ELR (cell line): ENCODE results near the gene VSIG2.

ENCODE experiments used
- DNase-seq: peaks from one replicate; pipeline ENCODE4 v3.0.0-alpha.2; 2015; ENCODE audit warnings: low read depth

Gene VSIG2

DNA sequence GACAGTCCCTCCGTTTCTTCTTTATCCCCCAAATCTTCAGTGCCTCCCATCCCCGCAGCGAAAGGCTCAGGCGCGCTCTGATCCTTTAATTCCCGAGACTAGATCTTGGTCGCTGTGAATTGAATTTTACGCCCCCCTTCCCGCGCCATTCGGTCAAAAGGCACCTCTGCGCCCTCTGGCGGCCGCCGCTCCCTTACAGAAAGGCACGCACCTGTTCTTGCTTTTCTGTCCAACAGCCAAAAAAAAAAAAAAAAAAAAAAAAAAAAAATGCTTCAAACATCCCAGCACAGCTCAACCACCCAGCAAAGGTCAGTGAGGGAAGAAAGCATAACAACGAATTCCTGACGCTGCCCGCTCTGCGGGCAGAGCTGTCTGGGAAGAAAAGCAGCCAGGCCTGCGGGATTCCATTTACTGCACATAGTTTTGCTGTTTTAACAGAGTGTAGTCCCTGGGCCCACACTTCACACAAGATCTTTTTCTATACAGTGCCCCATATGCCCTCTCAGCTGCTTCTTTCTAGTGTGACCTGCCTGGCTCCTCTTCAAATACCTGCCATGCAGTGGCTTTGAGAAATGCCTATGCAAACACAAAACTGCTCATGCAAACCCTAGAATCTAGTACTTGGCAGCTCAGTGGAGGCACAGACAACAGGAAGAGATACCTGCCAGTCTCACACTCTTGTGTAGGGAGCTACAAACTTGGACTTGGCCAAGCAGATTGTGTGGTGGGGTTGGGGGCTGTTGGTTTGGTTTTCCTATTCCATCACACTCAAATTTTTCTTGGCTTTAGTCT is 11.3 kb upstream of the VSIG2 start:
- DNase-seq: peak; percentile 70

DNA sequence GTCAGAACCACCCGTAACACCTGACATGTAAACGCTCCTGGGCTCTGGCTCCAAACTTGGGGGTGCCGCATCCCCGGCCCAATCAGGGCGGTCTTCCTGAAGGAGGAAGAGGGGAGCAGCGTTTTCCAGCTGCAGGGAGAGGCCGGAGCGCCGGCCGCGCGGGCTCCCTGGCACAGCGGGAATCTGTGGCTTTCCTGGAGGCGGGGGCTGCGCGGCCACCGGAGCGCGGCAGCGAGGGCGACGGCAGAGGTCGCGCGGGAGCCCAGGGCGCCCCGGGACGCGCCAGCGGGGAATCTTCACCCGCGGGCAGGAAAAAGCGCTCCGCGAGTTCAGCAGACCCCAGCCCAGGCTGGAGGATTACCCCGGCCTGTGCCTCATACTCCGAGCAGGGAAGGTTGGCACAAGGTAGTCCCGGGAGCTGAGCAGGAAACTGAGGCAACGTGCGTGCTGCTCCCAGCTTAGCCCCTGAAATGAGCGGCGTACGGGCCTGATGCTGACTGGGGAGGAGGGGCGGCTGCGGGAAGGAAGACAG is 10.6 kb upstream of the VSIG2 start:
- DNase-seq: no peak

DNA sequence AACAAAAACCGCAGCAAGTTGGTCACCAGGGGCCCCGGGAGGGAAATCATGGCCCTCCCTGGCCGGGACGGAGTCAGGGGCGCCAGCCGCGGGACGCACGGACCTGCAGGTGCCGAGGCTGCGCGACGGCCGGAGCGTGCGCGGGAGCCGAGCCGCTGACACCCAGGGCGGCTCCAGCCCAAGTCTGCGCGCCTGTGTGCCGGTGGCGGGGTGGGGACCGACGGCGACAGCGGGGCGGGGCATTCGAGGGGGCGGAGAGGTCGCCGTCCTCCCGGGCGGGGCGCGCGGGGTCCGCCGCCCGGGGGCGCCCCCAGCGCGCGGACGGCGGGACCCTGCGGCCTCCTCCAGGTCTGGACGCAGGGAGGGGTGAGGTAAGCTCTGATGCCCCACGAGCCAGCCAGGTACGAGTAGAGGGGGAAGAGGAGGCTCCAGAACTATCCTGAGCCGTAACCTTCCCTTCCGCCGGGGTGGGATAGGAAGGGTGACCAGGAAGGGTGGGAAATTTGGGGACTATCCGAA is 10.1 kb upstream of the VSIG2 start, which contains the start of gene ESAM:
Gene ESAM, minus strand, starts transcription at position 186 of the 519 bp plus-strand sequence. Its CDS starts 136 bp downstream, at position 50.
- DNase-seq: no peak

DNA sequence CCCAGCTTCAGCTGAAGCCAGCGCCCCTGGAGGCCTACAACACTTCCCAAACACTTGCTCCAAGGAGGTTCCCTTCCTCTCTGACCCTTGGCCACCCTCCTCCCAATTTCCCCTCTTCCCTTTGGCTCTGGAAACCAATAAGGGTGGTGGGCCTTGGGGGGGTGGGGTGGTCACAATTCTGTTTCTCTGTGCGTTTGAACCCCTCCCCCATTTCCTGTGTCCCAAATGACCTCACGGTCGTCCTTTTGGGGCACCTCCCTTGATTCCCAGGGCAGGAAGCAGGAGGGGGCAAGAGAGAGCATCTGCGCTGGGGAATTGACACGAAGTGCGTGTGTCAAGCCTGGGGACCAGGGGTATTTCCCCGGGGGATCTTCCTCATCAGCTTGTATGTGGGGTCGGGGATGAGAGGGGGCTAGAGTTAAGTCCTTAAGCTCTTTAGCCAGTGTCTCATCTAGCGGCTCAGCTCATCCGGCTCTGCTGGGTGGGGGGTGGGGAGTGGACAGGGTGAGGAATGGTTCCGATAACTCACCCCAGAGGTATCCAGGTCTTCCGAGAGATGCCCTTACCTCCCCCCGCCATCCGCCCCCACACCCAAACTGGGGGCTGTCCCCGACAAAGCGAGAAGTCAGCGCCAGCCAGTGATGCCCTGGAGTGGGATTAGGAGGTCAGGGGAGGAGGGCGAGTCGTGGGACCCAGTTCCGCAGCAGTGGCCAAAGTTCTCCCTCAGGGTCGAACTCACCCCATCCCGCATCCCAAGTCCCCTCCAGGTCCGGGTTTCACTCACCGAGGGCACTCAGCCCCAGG is 9.4 kb upstream of the VSIG2 start:
- DNase-seq: no peak

DNA sequence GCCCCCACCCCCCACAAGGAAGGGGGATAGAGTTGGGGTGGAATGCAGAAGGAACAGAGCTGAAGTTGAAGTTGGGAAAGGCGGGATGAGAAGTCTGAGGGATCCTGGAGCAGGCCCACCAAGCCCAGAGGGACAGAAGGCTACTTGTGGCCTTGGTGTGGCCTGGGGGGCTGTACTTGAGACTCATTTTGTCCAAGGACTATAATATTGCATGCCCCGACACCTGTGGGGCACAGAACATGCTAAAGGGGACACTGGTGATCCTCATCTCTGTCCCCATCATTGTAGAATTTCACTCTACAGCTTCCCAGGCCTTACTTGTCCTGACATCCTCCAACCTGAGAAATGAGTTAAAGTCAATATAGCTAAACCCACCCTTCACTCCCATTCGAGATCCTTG is 8.8 kb upstream of the VSIG2 start:
- no peak for DNase-seq

DNA sequence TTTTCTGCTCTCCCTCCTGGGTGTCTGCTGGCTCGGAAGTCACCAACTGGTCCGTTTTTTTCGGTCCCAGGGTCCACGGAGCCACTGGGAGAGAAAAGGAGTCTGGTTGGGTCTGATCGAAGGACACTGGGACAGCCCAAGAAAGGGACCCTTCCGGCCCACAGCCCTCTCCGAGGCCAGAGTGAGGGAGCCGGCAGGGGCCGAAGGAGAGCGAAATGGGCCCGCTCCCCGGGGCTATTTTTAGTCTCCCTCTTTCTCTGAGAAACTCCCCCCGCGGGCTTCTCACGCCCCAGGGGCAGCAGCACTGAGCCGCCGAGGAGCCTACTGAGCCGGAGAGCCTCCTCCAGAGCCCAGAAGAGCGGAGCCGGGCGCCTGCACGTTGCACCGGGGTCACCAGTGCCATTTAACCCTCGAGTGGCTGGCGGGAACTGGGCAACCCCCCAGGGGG is 8.2 kb upstream of the VSIG2 start:
- DNase-seq: no peak

DNA sequence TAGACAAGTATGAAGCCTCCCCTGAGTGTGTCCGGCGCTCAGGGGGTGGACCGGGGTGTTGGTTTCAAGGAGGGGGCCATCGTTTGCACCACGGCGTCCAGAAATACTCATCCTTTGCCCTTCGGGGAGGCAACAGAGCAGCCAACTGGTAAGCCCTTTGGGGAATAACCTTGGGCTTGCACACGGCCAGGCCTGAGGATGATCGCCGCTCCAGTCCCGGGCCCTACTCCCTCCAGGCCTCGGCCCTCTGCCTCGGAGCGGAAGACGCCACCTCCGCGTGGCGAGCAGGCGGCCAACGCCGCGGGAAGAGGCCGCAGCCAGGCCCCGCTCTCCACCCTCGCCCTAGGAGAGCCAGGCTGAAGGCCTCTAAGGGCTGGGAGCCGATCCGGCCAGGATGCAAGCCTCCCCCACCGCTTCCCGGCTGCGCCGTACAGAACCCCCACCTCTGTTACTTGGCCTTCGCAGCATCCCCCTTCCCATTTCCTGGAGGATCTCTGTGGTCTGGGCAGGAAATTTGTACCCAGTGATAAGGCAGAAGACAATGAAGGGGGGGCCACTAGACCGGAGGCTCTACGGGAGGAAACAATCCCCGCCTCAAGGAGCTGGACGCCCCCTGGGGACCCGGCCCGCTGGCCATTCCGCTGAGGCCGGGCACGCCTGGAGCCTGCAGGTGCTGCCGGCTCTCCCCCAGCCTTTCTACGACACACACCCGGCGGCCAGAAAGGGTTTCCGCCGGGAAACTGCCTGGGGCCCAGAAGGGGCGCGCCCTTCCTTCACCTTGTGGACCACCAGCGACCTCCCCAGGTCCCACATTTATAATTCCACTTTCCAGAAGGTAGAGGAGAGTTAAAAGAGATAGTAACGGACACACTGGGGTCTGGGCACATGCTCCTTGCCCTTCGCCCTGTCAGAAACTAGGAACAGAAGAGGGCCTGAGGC is 7.5 kb upstream of the VSIG2 start:
- no peak for DNase-seq

DNA sequence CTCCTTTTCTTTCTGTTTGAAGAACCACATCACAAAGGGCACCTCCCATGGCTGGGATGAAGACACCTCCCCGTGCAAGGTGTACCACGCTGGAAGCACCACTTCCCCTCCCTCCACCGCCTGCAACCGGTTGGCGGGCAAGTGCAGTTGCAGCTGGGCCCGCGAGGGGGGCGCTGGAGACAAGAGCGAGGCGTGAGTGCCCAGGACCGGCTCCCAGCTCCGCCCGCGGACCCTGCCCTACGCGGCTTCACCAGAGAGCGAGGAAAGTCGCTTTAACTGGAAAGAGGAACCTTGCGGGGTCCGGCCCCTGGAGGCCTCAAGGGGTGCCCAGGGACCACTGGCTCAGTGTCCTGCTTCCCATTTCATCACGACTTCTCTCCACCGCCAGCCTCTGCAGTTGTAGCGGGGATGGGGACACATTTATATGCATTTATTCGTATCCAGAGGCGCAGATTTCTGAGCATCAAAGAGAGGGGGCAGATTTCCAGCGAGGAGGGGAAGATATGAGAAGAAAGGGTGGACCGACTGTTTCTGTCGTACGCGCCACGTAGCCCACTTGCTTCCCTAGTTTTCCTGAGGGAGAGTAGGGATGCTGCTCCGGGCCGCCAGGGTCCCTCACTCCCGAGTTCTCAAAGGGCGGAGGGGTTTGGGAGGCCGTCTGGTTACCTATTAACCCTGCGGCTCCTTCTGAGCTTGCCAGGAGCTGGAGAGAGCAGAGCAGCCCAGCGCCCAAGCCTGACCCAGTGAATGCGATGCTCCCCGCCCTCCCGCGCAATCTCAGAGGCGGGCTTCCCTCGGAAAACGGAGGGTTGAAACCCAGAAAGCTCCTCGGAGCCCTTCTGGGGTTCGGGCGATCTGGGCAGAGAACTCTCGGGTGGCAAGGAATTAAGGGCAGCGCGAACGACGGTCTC is 6.6 kb upstream of the VSIG2 start:
- DNase-seq: peak; percentile 80

DNA sequence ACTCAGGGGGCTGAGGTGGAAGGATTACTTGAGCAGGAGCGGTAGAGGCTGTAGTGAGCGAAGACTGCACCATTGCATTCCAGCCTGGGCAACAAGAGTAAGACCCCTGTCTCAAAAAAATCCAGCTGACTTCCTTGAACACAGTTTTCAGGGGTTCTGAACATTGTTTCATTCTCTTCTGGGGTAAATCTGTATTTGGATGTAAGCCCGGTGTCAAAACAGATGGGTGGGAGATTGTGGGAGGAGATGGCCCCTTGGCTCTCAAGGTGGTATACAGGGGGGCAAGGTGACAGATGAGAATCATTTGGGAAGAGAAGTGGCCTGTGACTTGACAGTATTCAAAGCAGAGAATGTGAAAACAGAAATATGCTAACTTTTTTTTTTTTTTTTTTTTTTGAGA is 5.3 kb upstream of the VSIG2 start:
- no peak for DNase-seq

DNA sequence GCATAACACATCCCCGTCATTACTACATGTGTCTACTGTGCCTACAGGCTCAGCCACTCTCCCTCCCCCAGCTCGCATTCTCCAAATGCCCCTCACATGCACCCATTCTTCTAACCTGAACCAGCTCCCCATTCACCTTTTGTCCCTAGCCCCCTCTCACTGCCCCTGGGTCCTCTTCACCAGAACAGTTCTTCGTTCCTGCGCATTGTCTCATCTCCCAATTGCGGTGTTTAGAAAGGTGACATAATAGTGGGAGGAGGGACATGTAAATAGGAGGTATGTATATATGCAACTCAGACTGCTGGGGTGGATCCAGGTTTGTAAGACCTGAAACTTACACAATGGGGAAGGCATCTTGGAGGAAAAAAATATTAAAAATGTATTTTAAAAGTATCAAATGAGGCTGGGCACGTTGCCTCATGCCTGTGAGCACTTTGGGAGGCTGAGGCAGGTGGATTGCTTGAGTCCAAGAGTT is 4.7 kb upstream of the VSIG2 start:
- no peak for DNase-seq

DNA sequence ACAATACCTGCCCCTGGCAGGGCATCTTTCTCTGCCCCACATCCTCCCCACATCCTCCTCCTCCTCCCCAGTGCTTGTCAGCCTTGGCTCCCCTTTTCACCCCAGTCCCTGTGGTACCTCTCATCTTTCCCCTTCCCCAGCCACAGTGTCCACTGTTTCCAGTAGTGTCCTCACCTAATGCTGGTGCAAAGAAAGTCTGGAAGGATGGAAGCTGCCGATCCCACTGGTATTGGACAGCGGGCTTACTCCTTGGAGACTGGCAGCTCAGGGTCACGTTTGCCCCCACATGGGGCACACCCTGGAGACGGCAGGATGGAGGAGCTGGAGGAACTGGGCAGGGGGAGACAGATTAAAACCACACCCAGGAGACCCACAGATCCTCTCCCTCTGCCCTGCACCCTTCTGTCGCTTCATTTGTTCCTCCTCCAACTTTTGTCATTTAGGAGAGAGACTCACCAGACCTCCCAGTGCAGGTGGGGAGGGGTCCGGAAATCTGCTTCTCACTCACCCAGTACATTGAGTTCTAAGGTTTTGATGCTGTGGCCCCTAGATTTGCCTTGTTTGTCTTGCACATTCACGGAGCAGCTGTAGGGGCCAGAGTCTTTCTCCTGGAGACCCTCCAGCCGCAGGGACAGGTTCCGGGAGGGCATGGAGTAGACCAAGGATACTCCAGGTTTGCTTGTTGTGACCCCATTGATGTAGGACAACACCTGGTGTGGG is 4.1 kb upstream of the VSIG2 start:
- DNase-seq: no peak

DNA sequence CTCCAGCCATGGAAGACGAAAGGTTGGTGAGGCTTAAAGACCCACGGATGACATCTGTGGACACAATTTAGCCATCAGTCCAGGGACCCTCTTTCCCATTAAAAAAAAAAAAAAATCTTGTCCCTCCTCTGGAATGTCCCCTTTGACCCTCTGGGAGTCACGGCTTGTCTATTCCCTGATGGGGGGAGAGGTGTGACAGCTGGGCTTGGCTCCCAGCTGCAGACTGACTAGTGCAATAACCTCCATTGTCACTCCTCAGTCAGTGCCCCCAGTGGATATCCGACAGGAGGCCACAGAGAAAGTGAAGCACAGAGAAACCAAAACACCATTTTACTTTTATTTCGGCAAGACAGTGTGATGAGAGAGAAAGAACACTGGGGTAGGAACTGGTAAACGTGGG is 2.7 kb upstream of the VSIG2 start:
- DNase-seq: no peak

DNA sequence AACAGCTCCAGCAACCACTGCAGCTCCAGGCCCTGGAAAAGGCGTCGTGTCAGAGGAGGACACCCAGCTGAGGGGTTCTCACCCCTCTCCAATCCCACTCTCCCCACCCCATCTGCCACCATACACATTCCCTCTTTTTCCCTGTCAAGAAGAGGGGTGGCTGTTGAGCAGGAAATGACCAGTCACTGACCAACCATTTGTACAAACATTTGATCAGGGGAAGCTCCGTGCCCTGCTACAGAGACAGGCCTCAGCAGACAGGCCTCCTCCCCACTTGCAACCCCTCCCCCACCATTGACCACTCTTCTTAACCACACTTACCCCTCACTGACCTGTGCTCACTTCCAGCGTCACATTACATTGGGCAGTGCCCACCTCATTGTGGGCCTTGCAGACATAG is 2.3 kb upstream of the VSIG2 start:
- DNase-seq: peak; percentile 60

DNA sequence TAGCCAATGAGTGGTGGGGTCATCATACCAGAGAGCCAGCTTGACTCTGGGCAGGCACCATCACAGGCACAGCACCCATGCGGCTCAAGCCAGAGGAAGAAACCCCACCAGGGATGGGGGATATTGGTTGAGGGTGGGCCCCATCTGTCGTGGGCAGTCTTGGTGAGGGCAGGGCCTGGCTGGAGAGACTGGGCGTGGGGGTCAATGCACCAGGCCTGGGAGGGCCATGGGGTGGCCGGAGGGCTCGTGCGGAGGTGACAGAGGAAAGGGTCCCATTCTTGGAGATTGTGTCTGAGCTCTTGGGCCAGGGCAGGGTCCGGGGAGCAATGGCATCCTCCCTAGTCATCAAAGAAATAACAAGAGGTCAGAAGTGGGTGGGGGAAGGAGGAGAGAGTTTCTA is 1.6 kb upstream of the VSIG2 start:
- no peak for DNase-seq

DNA sequence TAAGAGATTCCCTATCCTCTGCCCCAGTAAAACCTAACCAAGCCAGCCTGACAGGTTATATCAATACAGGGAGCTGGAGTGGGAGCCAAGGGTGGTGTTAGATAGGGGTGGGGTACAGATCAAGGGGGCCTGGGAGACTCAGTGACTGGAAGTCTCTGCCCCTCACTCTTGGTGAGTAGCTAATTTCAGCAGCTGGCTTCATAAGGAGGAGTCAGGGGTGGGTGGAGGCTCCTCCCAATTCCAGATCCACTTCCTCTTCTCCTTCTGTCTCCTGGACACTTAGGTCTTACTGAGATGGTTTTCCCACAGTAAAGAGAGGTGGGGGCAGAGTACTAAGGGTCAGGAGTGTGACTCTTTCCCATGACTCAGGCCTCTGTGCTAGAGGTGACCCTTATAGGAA is 1.1 kb upstream of the VSIG2 start:
- peak; percentile 32 for DNase-seq

DNA sequence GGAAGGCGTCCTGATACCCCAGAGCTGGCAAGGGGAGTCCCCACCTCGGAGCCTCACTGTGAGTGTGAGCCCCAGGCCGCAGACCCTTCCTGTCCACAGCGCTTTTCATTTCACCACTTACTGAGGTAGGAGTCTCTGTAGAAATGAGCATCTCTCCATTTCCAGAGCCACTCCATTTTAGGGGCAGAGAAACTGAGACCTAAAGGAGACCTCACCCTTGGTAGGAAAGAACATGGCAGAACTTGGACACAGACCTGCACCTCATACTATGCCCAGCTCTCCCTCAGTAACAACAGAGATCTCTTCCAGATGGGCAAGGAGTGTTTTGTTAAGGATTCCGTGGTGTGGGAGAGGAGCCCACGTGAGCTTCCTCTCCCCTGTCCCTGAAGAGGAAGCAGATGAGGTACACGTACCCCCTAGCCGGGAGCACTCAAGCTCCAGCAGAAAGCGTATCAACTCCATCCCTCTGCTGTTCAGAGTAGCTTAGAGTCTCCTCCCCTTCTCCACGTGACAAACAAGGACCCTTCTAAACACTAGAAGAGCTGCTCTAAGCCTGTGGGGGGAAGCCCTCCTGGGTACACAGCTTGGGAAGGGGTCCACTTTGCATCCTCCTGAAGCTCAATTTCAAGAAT is 532 bp upstream of the VSIG2 start:
- DNase-seq: no peak

DNA sequence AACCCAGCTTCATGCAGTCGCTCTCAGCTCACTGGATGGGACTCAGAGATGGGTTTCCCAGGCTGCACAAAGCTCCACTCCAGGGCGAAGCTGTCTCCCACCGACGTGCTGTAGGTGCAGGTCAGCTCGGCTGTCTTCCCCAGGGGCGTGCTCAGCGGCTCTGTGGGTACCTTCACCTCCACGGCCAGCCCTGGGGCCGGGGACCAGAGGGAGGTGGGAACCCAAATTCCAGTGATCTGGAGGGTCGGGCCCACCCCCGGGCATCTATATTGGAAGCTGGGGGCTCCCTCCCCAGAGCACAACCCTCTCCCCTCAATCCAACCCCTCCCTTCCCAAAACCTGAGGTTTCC is 689 bp downstream of the VSIG2 start:
- DNase-seq: no peak

DNA sequence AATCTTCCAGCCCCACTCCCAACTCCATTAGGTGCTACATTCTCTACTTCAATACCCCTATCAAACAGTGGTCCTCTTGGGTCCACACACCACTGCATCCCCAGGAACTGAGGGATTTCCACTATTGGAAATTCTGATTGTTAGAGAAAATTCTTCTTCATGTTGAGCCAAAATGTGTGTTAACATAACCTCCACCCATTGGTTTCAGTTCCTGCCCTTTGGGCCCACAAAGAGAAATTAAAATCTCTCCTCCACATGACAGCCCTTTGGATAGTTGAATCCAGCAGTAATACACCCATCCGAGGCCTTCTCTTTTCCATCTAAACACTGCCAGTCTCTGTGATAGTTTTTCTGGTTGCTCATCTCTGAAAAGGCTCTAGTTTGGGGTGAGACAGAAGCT is 2.1 kb downstream of the VSIG2 start:
- DNase-seq: no peak
